ENCODE data around the gene DNER.

DNER gene

GRCh38 chr2:229437467-229437866 lies 276.9 kb downstream of the DNER start:
- Histone ChIP-seq H3K36me3 (ENCODE audit: control insufficient read depth, insufficient read depth, low read length) (no peaks in the 10 kb centered on the region), H3K4me3 (ENCODE audit: insufficient read depth, low read depth, low read length) (no peak overlapping the region), H3K9me3 (ENCODE audit: control insufficient read depth, low read length) (no peaks in the 10 kb centered on the region), H3K27me3 (ENCODE audit: control insufficient read depth, insufficient read depth, low read length, poor library complexity, severe bottlenecking) (no peaks in the 10 kb centered on the region), H3K27ac (ENCODE audit: insufficient read depth, low read depth, low read length, poor library complexity, severe bottlenecking) (no peak overlapping the region), H3K4me1 (ENCODE audit: control insufficient read depth, insufficient read depth, low read length) (no peaks in the 10 kb centered on the region)
- 95 to 100% methylated on average over 1 to 2 of the region's 2 CpGs for WGBS, 2 experiments

- no peaks in the 10 kb centered on the region for H3K36me3 ChIP-seq (ENCODE audit: control insufficient read depth, insufficient read depth, low read length)
- no peaks in the 10 kb centered on the region for H3K9me3 ChIP-seq (ENCODE audit: control insufficient read depth, low read length)
- WGBS, 2 experiments: 85 to 91% methylated on average over 2 of the region's 2 CpGs
- no peak overlapping the region for H3K27ac ChIP-seq (ENCODE audit: insufficient read depth, low read depth, low read length, poor library complexity, severe bottlenecking)
- H3K4me3 ChIP-seq (ENCODE audit: insufficient read depth, low read depth, low read length): no peak overlapping the region
- H3K4me1 ChIP-seq (ENCODE audit: control insufficient read depth, insufficient read depth, low read length): no peaks in the 10 kb centered on the region
- H3K27me3 ChIP-seq (ENCODE audit: control insufficient read depth, insufficient read depth, low read length, poor library complexity, severe bottlenecking): no peaks in the 10 kb centered on the region
These were observed 280.2 kb downstream of the DNER start for GRCh38 chr2:229434187-229434586.

- Histone ChIP-seq H3K4me3 (ENCODE audit: insufficient read depth, low read depth, low read length) (no peak overlapping the region), H3K4me1 (ENCODE audit: control insufficient read depth, insufficient read depth, low read length) (no peaks in the 10 kb centered on the region), H3K27ac (ENCODE audit: insufficient read depth, low read depth, low read length, poor library complexity, severe bottlenecking) (no peak overlapping the region), H3K36me3 (ENCODE audit: control insufficient read depth, insufficient read depth, low read length) (no peaks in the 10 kb centered on the region), H3K9me3 (ENCODE audit: control insufficient read depth, low read length) (no peaks in the 10 kb centered on the region), H3K27me3 (ENCODE audit: control insufficient read depth, insufficient read depth, low read length, poor library complexity, severe bottlenecking) (no peaks in the 10 kb centered on the region)
- 92 to 95% methylated on average over 4 to 5 of the region's 5 CpGs for WGBS, 2 experiments
These were observed 281.0 kb downstream of the DNER start for GRCh38 chr2:229433351-229433750.

GRCh38 chr2:229431327-229431954 lies 282.9 kb downstream of the DNER start:
- H3K27ac ChIP-seq (ENCODE audit: insufficient read depth, low read depth, low read length, poor library complexity, severe bottlenecking): no peak overlapping the region
- H3K27me3 ChIP-seq (ENCODE audit: control insufficient read depth, insufficient read depth, low read length, poor library complexity, severe bottlenecking): no peaks in the 10 kb centered on the region
- no peaks in the 10 kb centered on the region for H3K4me1 ChIP-seq (ENCODE audit: control insufficient read depth, insufficient read depth, low read length)
- no peak overlapping the region for H3K4me3 ChIP-seq (ENCODE audit: insufficient read depth, low read depth, low read length)
- H3K36me3 ChIP-seq (ENCODE audit: control insufficient read depth, insufficient read depth, low read length): no peaks in the 10 kb centered on the region
- WGBS, 2 experiments: 87 to 96% methylated on average over 1 of the region's 2 CpGs
- H3K9me3 ChIP-seq (ENCODE audit: control insufficient read depth, low read length): no peaks in the 10 kb centered on the region

GRCh38 chr2:229429589-229429988 lies 284.8 kb downstream of the DNER start:
- no peaks in the 10 kb centered on the region for H3K36me3 ChIP-seq (ENCODE audit: control insufficient read depth, insufficient read depth, low read length)
- WGBS, 2 experiments: 91 to 93% methylated on average over 5 of the region's 5 CpGs
- no peaks in the 10 kb centered on the region for H3K27me3 ChIP-seq (ENCODE audit: control insufficient read depth, insufficient read depth, low read length, poor library complexity, severe bottlenecking)
- no peak overlapping the region for H3K27ac ChIP-seq (ENCODE audit: insufficient read depth, low read depth, low read length, poor library complexity, severe bottlenecking)
- no peak overlapping the region for H3K4me3 ChIP-seq (ENCODE audit: insufficient read depth, low read depth, low read length)
- no peaks in the 10 kb centered on the region for H3K9me3 ChIP-seq (ENCODE audit: control insufficient read depth, low read length)
- no peaks in the 10 kb centered on the region for H3K4me1 ChIP-seq (ENCODE audit: control insufficient read depth, insufficient read depth, low read length)

GRCh38 chr2:229426464-229426863 lies 287.9 kb downstream of the DNER start:
- no peaks in the 10 kb centered on the region for H3K27me3 ChIP-seq (ENCODE audit: control insufficient read depth, insufficient read depth, low read length, poor library complexity, severe bottlenecking)

GRCh38 chr2:229425598-229425997 lies 288.8 kb downstream of the DNER start:
- no peaks in the 10 kb centered on the region for H3K36me3 ChIP-seq (ENCODE audit: control insufficient read depth, insufficient read depth, low read length)
- no peaks in the 10 kb centered on the region for H3K4me1 ChIP-seq (ENCODE audit: control insufficient read depth, insufficient read depth, low read length)
- H3K27me3 ChIP-seq (ENCODE audit: control insufficient read depth, insufficient read depth, low read length, poor library complexity, severe bottlenecking): no peaks in the 10 kb centered on the region
- WGBS, 2 experiments: 93 to 96% methylated on average over 8 of the region's 9 CpGs
- H3K9me3 ChIP-seq (ENCODE audit: control insufficient read depth, low read length): no peaks in the 10 kb centered on the region
- no peak overlapping the region for H3K27ac ChIP-seq (ENCODE audit: insufficient read depth, low read depth, low read length, poor library complexity, severe bottlenecking)
- H3K4me3 ChIP-seq (ENCODE audit: insufficient read depth, low read depth, low read length): no peak overlapping the region

More at GRCh38 chr2:229426464-229426863, 287.9 kb downstream of the DNER start:
- no peaks in the 10 kb centered on the region for H3K4me1 ChIP-seq (ENCODE audit: control insufficient read depth, insufficient read depth, low read length)
- H3K36me3 ChIP-seq (ENCODE audit: control insufficient read depth, insufficient read depth, low read length): no peaks in the 10 kb centered on the region
- no peak overlapping the region for H3K4me3 ChIP-seq (ENCODE audit: insufficient read depth, low read depth, low read length)
- H3K9me3 ChIP-seq (ENCODE audit: control insufficient read depth, low read length): no peaks in the 10 kb centered on the region
- WGBS, 2 experiments: 86 to 92% methylated on average over 6 of the region's 6 CpGs
- no peak overlapping the region for H3K27ac ChIP-seq (ENCODE audit: insufficient read depth, low read depth, low read length, poor library complexity, severe bottlenecking)

- Histone ChIP-seq H3K27ac (ENCODE audit: insufficient read depth, low read depth, low read length, poor library complexity, severe bottlenecking) (no peak overlapping the region), H3K4me3 (ENCODE audit: insufficient read depth, low read depth, low read length) (no peak overlapping the region), H3K9me3 (ENCODE audit: control insufficient read depth, low read length) (no peaks in the 10 kb centered on the region), H3K27me3 (ENCODE audit: control insufficient read depth, insufficient read depth, low read length, poor library complexity, severe bottlenecking) (no peaks in the 10 kb centered on the region), H3K36me3 (ENCODE audit: control insufficient read depth, insufficient read depth, low read length) (no peaks in the 10 kb centered on the region), H3K4me1 (ENCODE audit: control insufficient read depth, insufficient read depth, low read length) (no peaks in the 10 kb centered on the region)
- WGBS, 2 experiments: 89 to 95% methylated on average over 6 of the region's 6 CpGs
These were observed 292.3 kb downstream of the DNER start for GRCh38 chr2:229422063-229422462.

GRCh38 chr2:229419158-229419557 lies 295.2 kb downstream of the DNER start:
- Histone ChIP-seq H3K9me3 (ENCODE audit: control insufficient read depth, low read length) (peaks cover 2% of the 10 kb centered on the region), H3K27me3 (ENCODE audit: control insufficient read depth, insufficient read depth, low read length, poor library complexity, severe bottlenecking) (no peaks in the 10 kb centered on the region), H3K36me3 (ENCODE audit: control insufficient read depth, insufficient read depth, low read length) (no peaks in the 10 kb centered on the region), H3K27ac (ENCODE audit: insufficient read depth, low read depth, low read length, poor library complexity, severe bottlenecking) (no peak overlapping the region), H3K4me1 (ENCODE audit: control insufficient read depth, insufficient read depth, low read length) (no peaks in the 10 kb centered on the region), H3K4me3 (ENCODE audit: insufficient read depth, low read depth, low read length) (no peak overlapping the region)
- WGBS, 2 experiments: 97 to 100% methylated on average over 1 of the region's 1 CpG

- H3K27ac ChIP-seq (ENCODE audit: insufficient read depth, low read depth, low read length, poor library complexity, severe bottlenecking): no peak overlapping the region
- H3K36me3 ChIP-seq (ENCODE audit: control insufficient read depth, insufficient read depth, low read length): no peaks in the 10 kb centered on the region
- H3K27me3 ChIP-seq (ENCODE audit: control insufficient read depth, insufficient read depth, low read length, poor library complexity, severe bottlenecking): no peaks in the 10 kb centered on the region
- H3K4me1 ChIP-seq (ENCODE audit: control insufficient read depth, insufficient read depth, low read length): no peaks in the 10 kb centered on the region
- H3K9me3 ChIP-seq (ENCODE audit: control insufficient read depth, low read length): peaks cover 2% of the 10 kb centered on the region
- 41 to 54% methylated on average over 7 of the region's 7 CpGs for WGBS, 2 experiments
- no peak overlapping the region for H3K4me3 ChIP-seq (ENCODE audit: insufficient read depth, low read depth, low read length)
These were observed 296.4 kb downstream of the DNER start for GRCh38 chr2:229417916-229418315.

- Histone ChIP-seq H3K4me3 (ENCODE audit: insufficient read depth, low read depth, low read length) (no peak overlapping the region), H3K36me3 (ENCODE audit: control insufficient read depth, insufficient read depth, low read length) (no peaks in the 10 kb centered on the region), H3K27ac (ENCODE audit: insufficient read depth, low read depth, low read length, poor library complexity, severe bottlenecking) (no peak overlapping the region), H3K9me3 (ENCODE audit: control insufficient read depth, low read length) (peaks cover 2% of the 10 kb centered on the region), H3K4me1 (ENCODE audit: control insufficient read depth, insufficient read depth, low read length) (no peaks in the 10 kb centered on the region), H3K27me3 (ENCODE audit: control insufficient read depth, insufficient read depth, low read length, poor library complexity, severe bottlenecking) (no peaks in the 10 kb centered on the region)
- WGBS, 2 experiments: 93 to 96% methylated on average over 8 of the region's 8 CpGs
These were observed 297.2 kb downstream of the DNER start for GRCh38 chr2:229417176-229417575.

Data from ectodermal cell (in vitro differentiated cells).